NCI-H526 (cell line): ENCODE results near the gene PPP4R2.
"Not testable (repeated sequence)": the region's sequence is repeated elsewhere in the genome, so short reads cannot be mapped to it uniquely, and the experiment has no call there.

Source experiments
- DNase-seq, 2 experiments: peaks; one replicate each; lab custom pipeline; 2025; lab: John Stamatoyannopoulos, UW

PPP4R2 gene

GRCh38 chr3:73026111-73026759, 29.6 kb downstream of the PPP4R2 start:
- DNase-seq = no peak

- no peak for DNase-seq
These were observed 30.1 kb downstream of the PPP4R2 start for GRCh38 chr3:73026760-73027113.

- DNase-seq = no peak
These were observed 32.2 kb downstream of the PPP4R2 start for GRCh38 chr3:73028803-73029202.

- no peak for DNase-seq
These were observed 32.7 kb downstream of the PPP4R2 start for GRCh38 chr3:73029321-73029796.

GRCh38 chr3:73030073-73030597, 33.5 kb downstream of the PPP4R2 start:
- DNase-seq = no peak

- DNase-seq = no peak
These were observed 35.0 kb downstream of the PPP4R2 start for GRCh38 chr3:73031573-73032103.

GRCh38 chr3:73036694-73037591, 40.3 kb downstream of the PPP4R2 start:
- peak; percentile 9 to 30 for DNase-seq

- no peak for DNase-seq
These were observed 44.9 kb downstream of the PPP4R2 start for GRCh38 chr3:73041537-73041936.

GRCh38 chr3:73043414-73043813, 46.8 kb downstream of the PPP4R2 start:
- no peak for DNase-seq

GRCh38 chr3:73045391-73045790, 48.8 kb downstream of the PPP4R2 start:
- DNase-seq = no peak

- peak; percentile 10 to 30 for DNase-seq
These were observed 49.6 kb downstream of the PPP4R2 start for GRCh38 chr3:73046195-73046594.

- DNase-seq = no peak
These were observed 52.7 kb downstream of the PPP4R2 start for GRCh38 chr3:73049319-73049718.

- no peak for DNase-seq
These were observed 56.2 kb downstream of the PPP4R2 start for GRCh38 chr3:73052857-73053256.

GRCh38 chr3:73055583-73055982, 59.0 kb downstream of the PPP4R2 start:
- no peak for DNase-seq

GRCh38 chr3:73056014-73056844, 59.6 kb downstream of the PPP4R2 start:
- peak; percentile 32 to 50 for DNase-seq

GRCh38 chr3:73056845-73057150, 60.2 kb downstream of the PPP4R2 start:
- DNase-seq = peak in 1 of 2 experiments; percentile 8

GRCh38 chr3:73060302-73060723, 63.7 kb downstream of the PPP4R2 start:
- no peak for DNase-seq

GRCh38 chr3:73061416-73061815, 64.8 kb downstream of the PPP4R2 start, which contains the start of gene EBLN2:
Gene EBLN2 (plus strand): TSS chr3:73061659. CDS start chr3:73062082, 423 bp downstream.
- no peak for DNase-seq

GRCh38 chr3:73066243-73066642, 69.6 kb downstream of the PPP4R2 start:
- DNase-seq = not testable (repeated sequence)

GRCh38 chr3:73068419-73068818, 71.8 kb downstream of the PPP4R2 start:
- no peak for DNase-seq

- DNase-seq = no peak
These were observed 72.6 kb downstream of the PPP4R2 start for GRCh38 chr3:73069187-73069586.
